GM23338 (cell line): ENCODE data around the gene SFMBT2. TPM values are rescaled to one million over a fixed set of nuclear protein-coding genes. Genes with fewer than 3 reads are reported as not detected.

ENCODE experiments used
- ATAC-seq: fragments of 200-7000 bp; cut with Tn5 transposase; 3 replicates; pipeline ENCODE4 v1.9.1; 2020
- DNase-seq: peaks from one replicate; pipeline ENCODE4 v3.0.0-alpha.2; 2015; ENCODE audit warnings: low spot score
- H2AFZ ChIP-seq: fragments of 200-600 bp; sonication (generic); 2 replicates; pipeline ENCODE4 v1.8.0; 2016; ENCODE audit warnings: antibody characterized with exemption, mild to moderate bottlenecking, moderate library complexity
- H3F3A ChIP-seq: fragments of 200-600 bp; sonication (generic); replicated peaks from 2 replicates; pipeline ENCODE4 v1.8.0; 2017; ENCODE audit warnings: antibody characterized with exemption, mixed run types, low read depth
- H3K27ac ChIP-seq: fragments of 200-600 bp; sonication (generic); 2 replicates; pipeline ENCODE4 v1.6.1; 2016; ENCODE audit warnings: low read depth
- H3K27me3 ChIP-seq: fragments of 200-600 bp; sonication (generic); 2 replicates; pipeline ENCODE4 v1.8.0; 2016; ENCODE audit warnings: mild to moderate bottlenecking, mixed run types, moderate library complexity; ENCODE audit not compliant: insufficient read depth
- H3K36me3 ChIP-seq: fragments of 200-600 bp; sonication (generic); 2 replicates; pipeline ENCODE4 v1.8.0; 2016; ENCODE audit warnings: mild to moderate bottlenecking; ENCODE audit not compliant: insufficient read depth
- H3K4me1 ChIP-seq: fragments of 200-600 bp; sonication (generic); 2 replicates; pipeline ENCODE4 v1.8.0; 2016; ENCODE audit warnings: mild to moderate bottlenecking, moderate library complexity; ENCODE audit not compliant: insufficient read depth
- H3K4me2 ChIP-seq: fragments of 200-600 bp; sonication (generic); 2 replicates; pipeline ENCODE4 v1.7.1; 2017; ENCODE audit warnings: mixed run types
- H3K4me3 ChIP-seq: fragments of 200-600 bp; sonication (generic); 2 replicates; pipeline ENCODE4 v1.6.1; 2016; ENCODE audit warnings: mixed run types
- H3K79me2 ChIP-seq: fragments of 200-600 bp; sonication (generic); replicated peaks from 2 replicates; pipeline ENCODE4 v1.8.0; 2017; ENCODE audit warnings: mild to moderate bottlenecking; ENCODE audit not compliant: insufficient read depth
- H3K9me2 ChIP-seq: fragments of 200-600 bp; sonication (generic); 2 replicates; pipeline ENCODE4 v1.8.0; 2017; ENCODE audit not compliant: insufficient read depth
- H4K20me1 ChIP-seq: fragments of 200-600 bp; sonication (generic); replicated peaks from 2 replicates; pipeline ENCODE4 v1.8.0; 2017; ENCODE audit warnings: mild to moderate bottlenecking; ENCODE audit not compliant: insufficient read depth
- H3K27ac Mint-ChIP-seq: 2 replicates; pipeline ENCODE4 v1.8.0; 2020; ENCODE audit warnings: inconsistent platforms, mild to moderate bottlenecking, moderate library complexity, mixed read lengths
- H3K27me3 Mint-ChIP-seq: 3 replicates; pipeline ENCODE4 v1.8.0; 2022; ENCODE audit warnings: low read depth, mild to moderate bottlenecking, moderate library complexity, mixed read lengths, inconsistent platforms; ENCODE audit not compliant: insufficient read depth, poor library complexity
- H3K36me3 Mint-ChIP-seq: 3 replicates; pipeline ENCODE4 v1.8.0; 2021; ENCODE audit warnings: low read depth, mild to moderate bottlenecking, inconsistent platforms, moderate library complexity, mixed read lengths
- H3K4me1 Mint-ChIP-seq: 3 replicates; pipeline ENCODE4 v1.8.0; 2020; ENCODE audit warnings: mild to moderate bottlenecking, inconsistent platforms, mixed read lengths
- H3K4me3 Mint-ChIP-seq: 3 replicates; pipeline ENCODE4 v1.8.0; 2021; ENCODE audit warnings: moderate library complexity, mild to moderate bottlenecking, inconsistent platforms, mixed read lengths
- H3K9me3 Mint-ChIP-seq: 3 replicates; pipeline ENCODE4 v1.8.0; 2020; ENCODE audit warnings: moderate library complexity, mild to moderate bottlenecking, inconsistent platforms, mixed read lengths
- CREB1 ChIP-seq: fragments of 250-450 bp; sonication (Bioruptor Pico); IDR thresholded peaks from 2 replicates; pipeline ENCODE4 v1.5.0; 2020; ENCODE audit warnings: low read depth, mild to moderate bottlenecking, moderate library complexity
- CTCF ChIP-seq, 2 experiments: fragments of 200-600 bp in 1 of 2; sonication (generic) in 1 of 2; conservative IDR thresholded peaks; 2 replicates each; pipeline versions ENCODE4 v1.5.1 to v1.6.1; 2016 to 2017; ENCODE audit warnings: antibody characterized with exemption in 2 of 2, low read depth in 2 of 2, mild to moderate bottlenecking in 2 of 2, moderate library complexity in 1 of 2
- ETS1 ChIP-seq: IDR thresholded peaks from 2 replicates; pipeline ENCODE4 v1.6.1; 2016; ENCODE audit warnings: antibody characterized with exemption
- EZH2 ChIP-seq: fragments of 200-600 bp; sonication (generic); IDR thresholded peaks from one replicate; pipeline ENCODE4 v1.8.0; 2017; ENCODE audit warnings: antibody characterized with exemption, mild to moderate bottlenecking, low read depth; ENCODE audit not compliant: unreplicated experiment
- EZH2phosphoT487 ChIP-seq: fragments of 200-600 bp; sonication (generic); IDR thresholded peaks from one replicate; pipeline ENCODE4 v1.8.1; 2018; ENCODE audit warnings: antibody characterized with exemption; ENCODE audit not compliant: unreplicated experiment
- JUNB ChIP-seq: IDR thresholded peaks from one replicate; pipeline ENCODE4 v1.6.1; 2016; ENCODE audit warnings: antibody characterized with exemption; ENCODE audit not compliant: unreplicated experiment
- NANOG ChIP-seq: IDR thresholded peaks from 2 replicates; pipeline ENCODE4 v1.6.1; 2016; ENCODE audit warnings: antibody characterized with exemption, borderline replicate concordance
- POLR2AphosphoS5 ChIP-seq: IDR thresholded peaks from 2 replicates; pipeline ENCODE4 v1.6.1; 2016; ENCODE audit warnings: antibody characterized with exemption, low read depth
- REST ChIP-seq: IDR thresholded peaks from one replicate; pipeline ENCODE4 v1.6.1; 2018; ENCODE audit warnings: antibody characterized with exemption; ENCODE audit not compliant: unreplicated experiment
- STAT1 ChIP-seq: IDR thresholded peaks from one replicate; pipeline ENCODE4 v1.6.1; 2016; ENCODE audit warnings: antibody characterized with exemption; ENCODE audit not compliant: unreplicated experiment
- ZNF114 ChIP-seq: fragments of 250-450 bp; sonication (Bioruptor Pico); IDR thresholded peaks from 2 replicates; pipeline ENCODE4 v1.5.0; 2020; ENCODE audit warnings: mild to moderate bottlenecking, moderate library complexity
- ZNF331 ChIP-seq: fragments of 250-450 bp; sonication (Bioruptor Pico); IDR thresholded peaks from 2 replicates; pipeline ENCODE4 v1.5.0; 2020; ENCODE audit warnings: low read depth, mild to moderate bottlenecking, moderate library complexity
- ZNF462 ChIP-seq: fragments of 250-450 bp; sonication (Bioruptor Pico); IDR thresholded peaks from 2 replicates; pipeline ENCODE4 v1.5.0; 2020; ENCODE audit warnings: mild to moderate bottlenecking, moderate library complexity
- polyA plus RNA-seq: library from polyadenylated mRNA; unstranded; fragments of >200 nt; fragmentation: Nextera tagmentation; extraction: Ambion mirVana; gene quantifications from 2 replicates; pipeline ENCODE4 v1.2.1, GENCODE V29; 2016
- total RNA-seq: library from RNA; depleted of rRNA; stranded (reverse); fragments of >200 nt; shearing (Covaris generic); gene quantifications from 2 replicates; pipeline ENCODE4 v1.2.3, GENCODE V29; 2014

SFMBT2 gene
- total and polyA plus RNA-seq, 2 experiments from 2014 or later: 2.7 to 6.7 TPM

GRCh38 chr10:7233259-7233991 lies 177.4 kb downstream of the SFMBT2 start:
- Mint-ChIP-seq H3K36me3 (no peaks in the 10 kb centered on the region), H3K27ac (no peak overlapping the region), H3K27me3 (no peaks in the 10 kb centered on the region), H3K4me3 (no peak overlapping the region), H3K9me3 (no peaks in the 10 kb centered on the region), H3K4me1 (peaks cover 6% of the 10 kb centered on the region; the same call in 2 of the 3 replicates)
- DNase-seq: no peak
- Histone ChIP-seq H3K27ac (no peak overlapping the region), H3F3A (no peaks in the 10 kb centered on the region), H3K79me2 (no peaks in the 10 kb centered on the region), H3K4me3 (no peak overlapping the region), H3K9me2 (no peaks in the 10 kb centered on the region), H4K20me1 (no peaks in the 10 kb centered on the region), H3K4me2 (no peak overlapping the region), H3K36me3 (no peaks in the 10 kb centered on the region; the same call in 1 of the 2 replicates), H3K4me1 (no peaks in the 10 kb centered on the region), H3K27me3 (no peaks in the 10 kb centered on the region), H2AFZ (no peak overlapping the region)
- ATAC-seq: no peak
- TF ChIP-seq JUNB: no peak
- no peak for TF ChIP-seq EZH2
- no peak for TF ChIP-seq EZH2phosphoT487
- no peak for TF ChIP-seq ZNF462
- no peak for TF ChIP-seq CTCF (conservative IDR thresholded peaks at IDR 0.05; ENCODE audit: low read depth in 2 of 2)
- no peak for TF ChIP-seq POLR2AphosphoS5
- no peak for TF ChIP-seq STAT1
- no peak for TF ChIP-seq ETS1
- TF ChIP-seq ZNF331 (CRISPR knock-in tag): no peak
- no peak for TF ChIP-seq NANOG
- no peak for TF ChIP-seq REST
- no peak for TF ChIP-seq ZNF114 (CRISPR knock-in tag)
- no peak for TF ChIP-seq CREB1 (CRISPR knock-in tag)
